Epithelial cell of esophagus (primary cell): ENCODE results near the gene HOXC6.

Source experiments
- DNase-seq: peaks from one replicate; pipeline ENCODE4 v3.0.0; 2010; ENCODE audit warnings: low read depth
- H3K4me3 ChIP-seq: 2 replicates; pipeline ENCODE4 v1.5.1; 2011; ENCODE audit warnings: mild to moderate bottlenecking, low read length, control low read depth
- CTCF ChIP-seq: IDR thresholded peaks from 2 replicates; pipeline ENCODE4 v1.5.1; 2011; ENCODE audit warnings: low read depth, mild to moderate bottlenecking, low read length, control low read depth, inconsistent platforms; ENCODE audit not compliant: insufficient read depth; ENCODE audit errors: missing control alignments

The HOXC6 gene

GRCh38 chr12:53996240-53997203 lies 31.7 kb upstream of the HOXC6 start:
- no peak for DNase-seq
- TF ChIP-seq CTCF: no peak
- no peak overlapping the region for H3K4me3 ChIP-seq

GRCh38 chr12:53997204-53998109 lies 30.8 kb upstream of the HOXC6 start:
- DNase-seq: no peak
- no peak for TF ChIP-seq CTCF
- no peak overlapping the region for H3K4me3 ChIP-seq

GRCh38 chr12:53998110-53998899 lies 29.9 kb upstream of the HOXC6 start:
- no peak for DNase-seq
- TF ChIP-seq CTCF: no peak
- H3K4me3 ChIP-seq: no peak overlapping the region

GRCh38 chr12:53998900-53999236 lies 29.4 kb upstream of the HOXC6 start:
- H3K4me3 ChIP-seq: no peak overlapping the region
- TF ChIP-seq CTCF: no peak
- DNase-seq: no peak

- DNase-seq: peak; percentile 60
- peak overlapping the region; percentile 33 for H3K4me3 ChIP-seq
- no peak for TF ChIP-seq CTCF
These were observed 28.6 kb upstream of the HOXC6 start for GRCh38 chr12:53999559-54000115.
